Fibroblast of lung (primary cell): Measurements from ENCODE around the gene FAM241B. TPM values are rescaled to one million over a fixed set of nuclear protein-coding genes. Genes with fewer than 3 reads are reported as not detected.

Experiments
- DNase-seq, 2 donors: peaks; one replicate each; pipeline versions ENCODE4 v3.0.0 to v3.0.0-alpha.2; 2010; ENCODE audit warnings: low read depth in 2 of 2
- H2AFZ ChIP-seq: 2 replicates; pipeline ENCODE4 v1.5.1; 2012; ENCODE audit warnings: low read length, control low read depth, inconsistent platforms
- H3K27ac ChIP-seq: 2 replicates; pipeline ENCODE4 v1.5.1; 2011; ENCODE audit warnings: low read length, control low read depth; ENCODE audit not compliant: insufficient read depth
- H3K27me3 ChIP-seq: 2 replicates; pipeline ENCODE4 v1.5.1; 2011; ENCODE audit warnings: mild to moderate bottlenecking, low read length; ENCODE audit not compliant: control insufficient read depth, insufficient read depth
- H3K36me3 ChIP-seq: 2 replicates; pipeline ENCODE4 v1.5.1; 2011; ENCODE audit warnings: low read length; ENCODE audit not compliant: control insufficient read depth, insufficient read depth
- H3K4me1 ChIP-seq: 2 replicates; pipeline ENCODE4 v1.5.1; 2011; ENCODE audit warnings: low read length; ENCODE audit not compliant: control insufficient read depth, insufficient read depth; ENCODE audit errors: extremely low read depth
- H3K4me2 ChIP-seq: 2 replicates; pipeline ENCODE4 v1.5.1; 2011; ENCODE audit warnings: low read length, control low read depth; ENCODE audit not compliant: insufficient read depth; ENCODE audit errors: extremely low read depth
- H3K4me3 ChIP-seq, 4 experiments: fragments of 200-600 bp in 1 of 4; sonication (generic) in 1 of 4; replicated peaks in 1 of 4; 2 replicates each; pipeline ENCODE4 v1.5.1; 2011 to 2016; ENCODE audit warnings: low read length in 4 of 4, low read depth in 3 of 4, mild to moderate bottlenecking in 3 of 4, control low read depth in 2 of 4, inconsistent platforms in 1 of 4, mixed read lengths in 1 of 4; ENCODE audit not compliant: insufficient read depth in 1 of 4; ENCODE audit errors: control extremely low read depth in 1 of 4
- H3K79me2 ChIP-seq: 2 replicates; pipeline ENCODE4 v1.5.1; 2012; ENCODE audit warnings: mild to moderate bottlenecking, low read length, inconsistent platforms; ENCODE audit not compliant: control insufficient read depth, insufficient read depth
- H3K9ac ChIP-seq: 2 replicates; pipeline ENCODE4 v1.5.1; 2011; ENCODE audit warnings: mild to moderate bottlenecking, low read length, control low read depth; ENCODE audit not compliant: insufficient read depth
- H3K9me3 ChIP-seq: 2 replicates; pipeline ENCODE4 v1.5.1; 2012; ENCODE audit warnings: low read depth, low read length; ENCODE audit not compliant: control insufficient read depth, insufficient read depth
- H4K20me1 ChIP-seq: 2 replicates; pipeline ENCODE4 v1.5.1; 2011; ENCODE audit warnings: low read length; ENCODE audit not compliant: control insufficient read depth, insufficient read depth; ENCODE audit errors: extremely low read depth
- EZH2 ChIP-seq: IDR thresholded peaks from 2 replicates; pipeline ENCODE4 v1.5.1; 2012; ENCODE audit warnings: low read length, control low read depth, mild to moderate bottlenecking; ENCODE audit errors: missing control alignments
- polyA plus RNA-seq, 2 donors: library from polyadenylated mRNA; depleted of rRNA in 1 of 2; stranded (reverse) in 1 of 2; unstranded in 1 of 2; fragments of >200 nt; gene quantifications; 2 replicates each; pipeline ENCODE4 v1.2.1, GENCODE V29; 2011 to 2012; ENCODE audit warnings: missing spikeins in 1 of 2
- total RNA-seq: library from RNA; depleted of rRNA; stranded (reverse); fragments of >200 nt; gene quantifications from 2 replicates; pipeline ENCODE4 v1.2.1, GENCODE V29; 2014
- TF ChIP-seq, protein P1 (sequence below), 2 donors: IDR thresholded peaks in 1 of 2; conservative IDR thresholded peaks in 1 of 2; 1 replicate in 1 of 2; 2 replicates in 1 of 2; pipeline ENCODE4 v1.5.1; 2011 to 2012; ENCODE audit warnings: low read length in 2 of 2, control low read depth in 1 of 2, inconsistent platforms in 1 of 2, low read depth in 1 of 2, mild to moderate bottlenecking in 1 of 2

Gene FAM241B
- total and polyA plus RNA-seq, 2 donors (not counting 1 experiment from before 2014, with no cell fraction given) = 0.61 to 0.99 TPM

GRCh38 chr10:69646185-69647060 is 16.4 kb downstream of the FAM241B start:
- H2AFZ ChIP-seq = no peak overlapping the region
- H3K4me2 ChIP-seq = no peak overlapping the region
- no peaks in the 10 kb centered on the region for H4K20me1 ChIP-seq
- H3K4me1 ChIP-seq = no peaks in the 10 kb centered on the region
- DNase-seq = no peak
- TF ChIP-seq, protein P1, sequence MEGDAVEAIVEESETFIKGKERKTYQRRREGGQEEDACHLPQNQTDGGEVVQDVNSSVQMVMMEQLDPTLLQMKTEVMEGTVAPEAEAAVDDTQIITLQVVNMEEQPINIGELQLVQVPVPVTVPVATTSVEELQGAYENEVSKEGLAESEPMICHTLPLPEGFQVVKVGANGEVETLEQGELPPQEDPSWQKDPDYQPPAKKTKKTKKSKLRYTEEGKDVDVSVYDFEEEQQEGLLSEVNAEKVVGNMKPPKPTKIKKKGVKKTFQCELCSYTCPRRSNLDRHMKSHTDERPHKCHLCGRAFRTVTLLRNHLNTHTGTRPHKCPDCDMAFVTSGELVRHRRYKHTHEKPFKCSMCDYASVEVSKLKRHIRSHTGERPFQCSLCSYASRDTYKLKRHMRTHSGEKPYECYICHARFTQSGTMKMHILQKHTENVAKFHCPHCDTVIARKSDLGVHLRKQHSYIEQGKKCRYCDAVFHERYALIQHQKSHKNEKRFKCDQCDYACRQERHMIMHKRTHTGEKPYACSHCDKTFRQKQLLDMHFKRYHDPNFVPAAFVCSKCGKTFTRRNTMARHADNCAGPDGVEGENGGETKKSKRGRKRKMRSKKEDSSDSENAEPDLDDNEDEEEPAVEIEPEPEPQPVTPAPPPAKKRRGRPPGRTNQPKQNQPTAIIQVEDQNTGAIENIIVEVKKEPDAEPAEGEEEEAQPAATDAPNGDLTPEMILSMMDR (conservative IDR thresholded peaks at IDR 0.05 in 1 of 2, IDR thresholded peaks at IDR 0.05 in 1 of 2; ENCODE audit: low read depth in 1 of 2, low read length in 2 of 2) = no peak
- no peak for TF ChIP-seq EZH2
- no peak overlapping the region for H3K4me3 ChIP-seq
- H3K79me2 ChIP-seq = no peaks in the 10 kb centered on the region
- no peaks in the 10 kb centered on the region for H3K9me3 ChIP-seq
- H3K9ac ChIP-seq = no peak overlapping the region
- no peaks in the 10 kb centered on the region for H3K36me3 ChIP-seq
- H3K27me3 ChIP-seq = peaks cover 5% of the 10 kb centered on the region
- no peak overlapping the region for H3K27ac ChIP-seq

GRCh38 chr10:69647126-69647525 is 17.1 kb downstream of the FAM241B start:
- no peaks in the 10 kb centered on the region for H3K36me3 ChIP-seq
- no peak overlapping the region for H3K9ac ChIP-seq
- no peaks in the 10 kb centered on the region for H3K79me2 ChIP-seq
- H3K27me3 ChIP-seq = peaks cover 5% of the 10 kb centered on the region
- H3K9me3 ChIP-seq = no peaks in the 10 kb centered on the region
- no peak overlapping the region for H3K4me2 ChIP-seq
- TF ChIP-seq, protein P1 (conservative IDR thresholded peaks at IDR 0.05 in 1 of 2, IDR thresholded peaks at IDR 0.05 in 1 of 2; ENCODE audit: low read depth in 1 of 2, low read length in 2 of 2) = no peak
- no peak for TF ChIP-seq EZH2
- H2AFZ ChIP-seq = no peak overlapping the region
- no peak overlapping the region for H3K4me3 ChIP-seq
- no peaks in the 10 kb centered on the region for H4K20me1 ChIP-seq
- no peak for DNase-seq
- no peak overlapping the region for H3K27ac ChIP-seq
- no peaks in the 10 kb centered on the region for H3K4me1 ChIP-seq

GRCh38 chr10:69647819-69648218 is 17.8 kb downstream of the FAM241B start:
- Histone ChIP-seq H2AFZ (no peak overlapping the region), H3K4me2 (no peak overlapping the region), H3K36me3 (no peaks in the 10 kb centered on the region), H3K79me2 (no peaks in the 10 kb centered on the region), H3K27me3 (peaks cover 5% of the 10 kb centered on the region), H4K20me1 (no peaks in the 10 kb centered on the region), H3K4me3 (no peak overlapping the region), H3K4me1 (no peaks in the 10 kb centered on the region), H3K9me3 (no peaks in the 10 kb centered on the region), H3K9ac (no peak overlapping the region), H3K27ac (no peak overlapping the region)
- DNase-seq = no peak
- TF ChIP-seq EZH2 = no peak
- TF ChIP-seq, protein P1 (conservative IDR thresholded peaks at IDR 0.05 in 1 of 2, IDR thresholded peaks at IDR 0.05 in 1 of 2; ENCODE audit: low read depth in 1 of 2, low read length in 2 of 2) = no peak
